Stimulated activated CD8-positive, alpha-beta memory T cell treated with anti-CD3 and anti-CD28 coated beads, Interleukin-15, amount 100 ng/mL, for 24 hours (primary cell): ENCODE data around the gene TUFT1.
"Not testable (repeated sequence)": the region's sequence is repeated elsewhere in the genome, so short reads cannot be mapped to it uniquely, and the experiment has no call there.

Experiments used
- DNase-seq: peaks from one replicate; pipeline ENCODE4 v3.0.0-alpha.2; 2020; ENCODE audit warnings: low read depth

Gene TUFT1

GRCh38 chr1:151581451-151581850 lies 41.3 kb downstream of the TUFT1 start:
- DNase-seq: no peak

- no peak for DNase-seq
Measured at GRCh38 chr1:151581921-151582320, 41.8 kb downstream of the TUFT1 start.

GRCh38 chr1:151583796-151584195 lies 43.7 kb downstream of the TUFT1 start:
- DNase-seq: no peak

GRCh38 chr1:151584278-151584677 lies 44.2 kb downstream of the TUFT1 start:
- no peak for DNase-seq

- DNase-seq: no peak
Measured at GRCh38 chr1:151584780-151585179, 44.7 kb downstream of the TUFT1 start.

GRCh38 chr1:151585622-151586021 lies 45.5 kb downstream of the TUFT1 start:
- DNase-seq: no peak

GRCh38 chr1:151590961-151591360 lies 50.9 kb downstream of the TUFT1 start:
- no peak for DNase-seq

GRCh38 chr1:151593730-151594129 lies 53.6 kb downstream of the TUFT1 start:
- no peak for DNase-seq

- peak; percentile 54 for DNase-seq
Measured at GRCh38 chr1:151594143-151594625, 54.1 kb downstream of the TUFT1 start.

GRCh38 chr1:151596166-151596953 lies 56.3 kb downstream of the TUFT1 start:
- DNase-seq: no peak

- not testable (repeated sequence) for DNase-seq
Measured at GRCh38 chr1:151602550-151602949, 62.4 kb downstream of the TUFT1 start.

- DNase-seq: no peak
Measured at GRCh38 chr1:151604291-151604690, 64.2 kb downstream of the TUFT1 start.

- DNase-seq: no peak
Measured at GRCh38 chr1:151606384-151606783, 66.3 kb downstream of the TUFT1 start.

- no peak for DNase-seq
Measured at GRCh38 chr1:151606857-151607256, 66.7 kb downstream of the TUFT1 start.

- DNase-seq: no peak
Measured at GRCh38 chr1:151610142-151610541, 70.0 kb downstream of the TUFT1 start.

GRCh38 chr1:151611288-151611790 lies 71.2 kb downstream of the TUFT1 start:
- no peak for DNase-seq

GRCh38 chr1:151611832-151612500 lies 71.9 kb downstream of the TUFT1 start, which contains the start of gene SNX27:
TSS of gene SNX27 (plus strand) at chr1:151612050. CDS start at chr1:151612202, 152 bp downstream.
- peak; percentile 58 for DNase-seq

- DNase-seq: peak; percentile 7
Measured at GRCh38 chr1:151612501-151613281, 72.6 kb downstream of the TUFT1 start.

- DNase-seq: no peak
Measured at GRCh38 chr1:151613282-151613780, 73.2 kb downstream of the TUFT1 start.

- no peak for DNase-seq
Measured at GRCh38 chr1:151615711-151616504, 75.8 kb downstream of the TUFT1 start.

- DNase-seq: no peak
Measured at GRCh38 chr1:151616505-151616849, 76.4 kb downstream of the TUFT1 start.
